IMR-90 (cell line): ENCODE measurements around the gene DDAH2.

Experiments
- CEBPB ChIP-seq: IDR thresholded peaks from 2 replicates; pipeline ENCODE4 v1.6.1; 2012; ENCODE audit warnings: low read depth, low read length, improper control_type of control experiment
- CTCF ChIP-seq: conservative IDR thresholded peaks from 2 replicates; pipeline ENCODE4 v1.5.1; 2012; ENCODE audit warnings: mild to moderate bottlenecking, low read depth, low read length, improper control_type of control experiment
- ELK1 ChIP-seq: fragments of 150-350 bp; IDR thresholded peaks from 2 replicates; pipeline ENCODE4 v1.6.1; 2016; ENCODE audit warnings: low read depth, mild to moderate bottlenecking, low read length, moderate library complexity, borderline replicate concordance
- MAZ ChIP-seq: IDR thresholded peaks from 2 replicates; pipeline ENCODE4 v1.6.1; 2012; ENCODE audit warnings: low read depth, mild to moderate bottlenecking, low read length, improper control_type of control experiment, moderate library complexity, borderline replicate concordance
- POLR2A ChIP-seq: IDR thresholded peaks from 2 replicates; pipeline ENCODE4 v1.6.1; 2012; ENCODE audit warnings: mild to moderate bottlenecking, low read depth, low read length
- RAD21 ChIP-seq: IDR thresholded peaks from 2 replicates; pipeline ENCODE4 v1.6.1; 2012; ENCODE audit warnings: low read length, improper control_type of control experiment
- RCOR1 ChIP-seq: IDR thresholded peaks from 2 replicates; pipeline ENCODE4 v1.6.1; 2012; ENCODE audit warnings: mild to moderate bottlenecking, low read length, improper control_type of control experiment; ENCODE audit not compliant: insufficient replicate concordance
- RFX5 ChIP-seq: IDR thresholded peaks from 2 replicates; pipeline ENCODE4 v1.8.0; 2012; ENCODE audit warnings: low read depth, mild to moderate bottlenecking, low read length, moderate library complexity
- SMC3 ChIP-seq: fragments of 150-350 bp; IDR thresholded peaks from 2 replicates; pipeline ENCODE4 v1.6.1; 2016; ENCODE audit warnings: low read depth, mild to moderate bottlenecking, antibody characterized with exemption, low read length, moderate library complexity

GRCh38 chr6:31722173-31722572 is 6.9 kb downstream of the DDAH2 start:
- no peak for TF ChIP-seq POLR2A
- no peak for TF ChIP-seq CTCF
- no peak for TF ChIP-seq RFX5
- TF ChIP-seq RAD21: no peak
- no peak for TF ChIP-seq ELK1
- no peak for TF ChIP-seq RCOR1
- no peak for TF ChIP-seq CEBPB
- TF ChIP-seq MAZ: no peak
- no peak for TF ChIP-seq SMC3
